Gastroesophageal sphincter (tissue), 4 donors: ENCODE data around the gene VPS13D. TPM values are rescaled to one million over a fixed set of nuclear protein-coding genes. Genes with fewer than 3 reads are reported as not detected.

ENCODE experiments used
- ATAC-seq: fragments of 150-250 bp; one replicate; pipeline ENCODE4 v1.9.1; 2016; ENCODE audit warnings: mild to moderate bottlenecking, moderate library complexity
- H3K27ac ChIP-seq, 4 donors: fragments of 200-600 bp; sonication (generic) in 3 of 4; 1 replicate in 3 of 4; 2 replicates in 1 of 4; pipeline ENCODE4 v1.5.1; 2016 to 2019
- H3K27me3 ChIP-seq: fragments of 200-600 bp; sonication (generic); one replicate; pipeline ENCODE4 v1.5.1; 2019
- H3K36me3 ChIP-seq, 2 donors: fragments of 200-600 bp; sonication (generic); one replicate each; pipeline ENCODE4 v1.5.1; 2019; ENCODE audit warnings: control low read depth in 1 of 2
- H3K4me1 ChIP-seq, 3 donors: fragments of 200-600 bp; sonication (generic); 1 replicate in 2 of 3; 2 replicates in 1 of 3; pipeline ENCODE4 v1.5.1; 2016 to 2019; ENCODE audit warnings: control low read depth in 2 of 3
- H3K4me3 ChIP-seq, 2 donors: fragments of 200-600 bp; sonication (generic); one replicate each; pipeline ENCODE4 v1.5.1; 2019; ENCODE audit warnings: mild to moderate bottlenecking in 1 of 2, moderate library complexity in 1 of 2
- H3K9me3 ChIP-seq, 3 donors: fragments of 200-600 bp; sonication (generic); one replicate each; pipeline ENCODE4 v1.5.1; 2017 to 2019; ENCODE audit warnings: control low read depth in 2 of 3
- EP300 ChIP-seq: sonication (generic); formaldehyde crosslinking; IDR thresholded peaks from one replicate; pipeline ENCODE4 v1.6.1; 2017; ENCODE audit warnings: antibody characterized with exemption, mild to moderate bottlenecking
- POLR2A ChIP-seq, 2 donors: fragments of 450-650 bp; IDR thresholded peaks; one replicate each; pipeline ENCODE4 v1.6.1; 2017; ENCODE audit warnings: antibody characterized with exemption in 2 of 2, mild to moderate bottlenecking in 2 of 2, moderate library complexity in 1 of 2
- POLR2AphosphoS5 ChIP-seq: sonication (generic); formaldehyde crosslinking; IDR thresholded peaks from one replicate; pipeline ENCODE4 v1.6.1; 2017; ENCODE audit warnings: antibody characterized with exemption
- whole genome bisulfite sequencing, 2 donors: methylation state at CpG; one replicate each; pipeline ENCODE4 v1.1.5; 2018; ENCODE audit warnings: low coverage in 1 of 2; 5-methylcytosine and 5-hydroxymethylcytosine counted together
- total RNA-seq, 4 donors: library from RNA; depleted of rRNA; stranded (reverse); fragments of >200 nt; gene quantifications; one replicate each; pipeline ENCODE4 v1.1.0, GENCODE V29; 2016
- TF ChIP-seq, protein P1 (sequence below), 4 experiments: fragments of 200-600 bp in 2 of 4; fragments of 450-650 bp in 2 of 4; sonication (generic) in 1 of 4; IDR thresholded peaks; one replicate each; pipeline ENCODE4 v1.5.1; 2017 to 2019; ENCODE audit warnings: antibody characterized with exemption in 4 of 4, mild to moderate bottlenecking in 2 of 4, moderate library complexity in 2 of 4

VPS13D gene
- total RNA-seq, 4 donors from 2014 or later = 62.3 to 95.5 (median 81.5) TPM

DNA sequence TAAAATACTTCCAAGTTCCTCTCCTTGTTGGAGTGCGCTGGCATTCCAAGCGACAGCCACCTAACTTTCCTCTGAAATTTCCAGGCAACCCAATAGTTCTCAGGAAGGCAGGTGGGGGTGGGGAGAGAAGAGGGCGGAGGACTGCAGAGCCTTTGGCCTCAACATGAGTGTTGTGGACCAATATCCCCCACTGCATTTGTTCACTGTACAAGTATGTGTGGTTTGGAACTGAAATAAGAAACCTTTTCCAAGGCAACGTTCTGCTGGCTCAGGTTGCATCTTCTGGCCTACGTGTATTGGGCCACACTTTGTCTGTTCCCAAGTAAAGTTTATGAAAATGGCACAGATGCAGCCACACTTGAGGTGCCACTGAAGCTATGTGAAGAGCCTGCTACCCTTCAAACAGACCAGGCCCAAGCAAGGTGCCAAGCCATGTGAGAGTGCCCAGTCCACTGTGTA lies 234.8 kb downstream of the VPS13D start:
- ATAC-seq = peak; percentile 84
- Histone ChIP-seq H3K4me3 (no peak overlapping the region), H3K36me3 (no peaks in the 10 kb centered on the region), H3K27me3 (no peaks in the 10 kb centered on the region), H3K27ac (peak overlapping the region; percentile 89 to 99 (median 92)), H3K4me1 (peaks cover 47 to 79% (median 52%) of the 10 kb centered on the region in 3 donors), H3K9me3 (no peaks in the 10 kb centered on the region)
- peak; percentile 86 for TF ChIP-seq POLR2AphosphoS5
- TF ChIP-seq, protein P1, sequence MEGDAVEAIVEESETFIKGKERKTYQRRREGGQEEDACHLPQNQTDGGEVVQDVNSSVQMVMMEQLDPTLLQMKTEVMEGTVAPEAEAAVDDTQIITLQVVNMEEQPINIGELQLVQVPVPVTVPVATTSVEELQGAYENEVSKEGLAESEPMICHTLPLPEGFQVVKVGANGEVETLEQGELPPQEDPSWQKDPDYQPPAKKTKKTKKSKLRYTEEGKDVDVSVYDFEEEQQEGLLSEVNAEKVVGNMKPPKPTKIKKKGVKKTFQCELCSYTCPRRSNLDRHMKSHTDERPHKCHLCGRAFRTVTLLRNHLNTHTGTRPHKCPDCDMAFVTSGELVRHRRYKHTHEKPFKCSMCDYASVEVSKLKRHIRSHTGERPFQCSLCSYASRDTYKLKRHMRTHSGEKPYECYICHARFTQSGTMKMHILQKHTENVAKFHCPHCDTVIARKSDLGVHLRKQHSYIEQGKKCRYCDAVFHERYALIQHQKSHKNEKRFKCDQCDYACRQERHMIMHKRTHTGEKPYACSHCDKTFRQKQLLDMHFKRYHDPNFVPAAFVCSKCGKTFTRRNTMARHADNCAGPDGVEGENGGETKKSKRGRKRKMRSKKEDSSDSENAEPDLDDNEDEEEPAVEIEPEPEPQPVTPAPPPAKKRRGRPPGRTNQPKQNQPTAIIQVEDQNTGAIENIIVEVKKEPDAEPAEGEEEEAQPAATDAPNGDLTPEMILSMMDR (IDR thresholded peaks at IDR 0.05) = no peak
- WGBS, 2 donors = 8 to 24% methylated on average over 3 to 4 of the region's 5 CpGs

DNA sequence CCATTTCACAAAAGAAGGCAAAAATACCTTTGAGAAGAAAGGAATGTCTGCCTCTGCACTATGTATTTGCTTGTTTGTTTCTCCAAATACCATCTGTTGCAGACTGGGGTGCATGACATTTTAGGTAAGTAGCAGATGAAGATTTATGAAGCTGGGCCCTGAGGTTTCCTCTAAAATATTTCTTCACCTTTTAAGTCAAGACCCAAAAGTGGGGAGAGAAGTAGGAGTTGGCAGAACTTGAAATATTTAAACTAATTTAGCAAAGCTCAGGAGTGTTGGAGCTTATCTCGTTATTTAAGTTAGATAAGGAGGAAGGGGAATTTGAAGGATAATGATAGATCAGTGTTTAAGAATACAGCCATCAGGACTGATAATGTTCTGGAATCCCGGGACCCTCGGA lies 235.3 kb downstream of the VPS13D start:
- H3K4me1 ChIP-seq = peaks cover 50 to 80% (median 56%) of the 10 kb centered on the region in 3 donors
- 38 to 54% methylated on average over 3 of the region's 3 CpGs for WGBS, 2 donors
- H3K9me3 ChIP-seq = no peaks in the 10 kb centered on the region
- no peaks in the 10 kb centered on the region for H3K27me3 ChIP-seq
- H3K27ac ChIP-seq = peak overlapping the region; percentile 89 to 99 (median 92)
- no peaks in the 10 kb centered on the region for H3K36me3 ChIP-seq
- no peak overlapping the region for H3K4me3 ChIP-seq
- ATAC-seq = no peak
- TF ChIP-seq EP300 = no peak
- TF ChIP-seq, protein P1 (IDR thresholded peaks at IDR 0.05) = no peak
- no peak for TF ChIP-seq POLR2A (IDR thresholded peaks at IDR 0.05)
- no peak for TF ChIP-seq POLR2AphosphoS5

- no peak for ATAC-seq
- TF ChIP-seq EP300 = no peak
- TF ChIP-seq POLR2A (IDR thresholded peaks at IDR 0.05) = no peak
- no peak for TF ChIP-seq POLR2AphosphoS5
- TF ChIP-seq, protein P1 (IDR thresholded peaks at IDR 0.05) = no peak
- peaks cover 41 to 77% (median 42%) of the 10 kb centered on the region in 3 donors for H3K4me1 ChIP-seq
- H3K27ac ChIP-seq = peak overlapping the region in 3 of 4 donors; percentile 89 to 93 (median 90)
- no peaks in the 10 kb centered on the region for H3K9me3 ChIP-seq
- 80 to 86% methylated on average over 5 of the region's 5 CpGs for WGBS, 2 donors
- H3K27me3 ChIP-seq = no peaks in the 10 kb centered on the region
- no peak overlapping the region for H3K4me3 ChIP-seq
- no peaks in the 10 kb centered on the region for H3K36me3 ChIP-seq
Observed at GRCh38 chr1:12466816-12467215, 237.0 kb downstream of the VPS13D start.

GRCh38 chr1:12467570-12468286 lies 237.9 kb downstream of the VPS13D start:
- H3K4me1 ChIP-seq = peaks cover 32 to 77% (median 38%) of the 10 kb centered on the region in 3 donors
- H3K27ac ChIP-seq = peak overlapping the region in 3 of 4 donors; percentile 89 to 93 (median 90)
- ATAC-seq = no peak
- 81 to 87% methylated on average over 6 of the region's 6 CpGs for WGBS, 2 donors
- TF ChIP-seq EP300 (no peak), POLR2A (IDR thresholded peaks at IDR 0.05) (no peak), POLR2AphosphoS5 (no peak)
- TF ChIP-seq, protein P1 (IDR thresholded peaks at IDR 0.05) = no peak
- no peaks in the 10 kb centered on the region for H3K9me3 ChIP-seq
- H3K27me3 ChIP-seq = no peaks in the 10 kb centered on the region
- no peaks in the 10 kb centered on the region for H3K36me3 ChIP-seq
- no peak overlapping the region for H3K4me3 ChIP-seq

DNA sequence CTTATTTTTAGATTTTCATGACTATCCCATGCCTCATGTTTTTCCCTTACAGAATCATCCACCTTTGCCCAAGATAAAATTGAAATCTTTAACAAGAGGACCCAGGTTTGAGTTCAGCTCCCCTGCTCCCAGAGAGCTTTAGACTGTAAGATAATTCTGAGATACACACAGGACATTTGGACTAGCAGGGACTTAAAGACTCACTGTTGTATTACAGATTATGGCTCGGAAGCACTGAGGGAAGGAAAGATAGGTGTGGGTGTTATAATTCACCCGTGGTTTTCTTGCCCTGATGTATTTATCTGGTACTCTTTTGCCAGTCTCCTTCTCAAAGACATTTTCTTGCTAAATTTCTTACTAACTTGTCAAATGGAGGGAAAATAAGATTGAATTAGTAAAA lies 238.5 kb downstream of the VPS13D start:
- Histone ChIP-seq H3K4me3 (no peak overlapping the region), H3K4me1 (peaks cover 31 to 77% (median 39%) of the 10 kb centered on the region in 3 donors), H3K27ac (peak overlapping the region in 2 of 4 donors; percentile 1 to 3), H3K36me3 (no peaks in the 10 kb centered on the region), H3K9me3 (no peaks in the 10 kb centered on the region), H3K27me3 (no peaks in the 10 kb centered on the region)
- 80 to 100% methylated on average over 1 to 2 of the region's 2 CpGs for WGBS, 2 donors
- TF ChIP-seq POLR2AphosphoS5 = no peak
- no peak for TF ChIP-seq POLR2A (IDR thresholded peaks at IDR 0.05)
- TF ChIP-seq, protein P1 (IDR thresholded peaks at IDR 0.05) = no peak
- no peak for TF ChIP-seq EP300
- no peak for ATAC-seq
